RPMI7951 (cell line): ENCODE data around the gene RUSC2. TPM values are rescaled to one million over a fixed set of nuclear protein-coding genes. Genes with fewer than 3 reads are reported as not detected.
"Not testable (repeated sequence)": the region's sequence is repeated elsewhere in the genome, so short reads cannot be mapped to it uniquely, and the experiment has no call there.

ENCODE experiments used
- DNase-seq: peaks from one replicate; pipeline ENCODE4 v3.0.0-alpha.2; 2012; ENCODE audit warnings: low read depth
- total RNA-seq: library from RNA; depleted of rRNA; stranded (reverse); fragments of >200 nt; shearing (Covaris generic); gene quantifications from 2 replicates; pipeline ENCODE4 v1.2.3, GENCODE V29; 2014; rRNA removed

RUSC2 gene
- total RNA-seq, 1 experiment from 2014 or later, result 6.4 TPM

DNA sequence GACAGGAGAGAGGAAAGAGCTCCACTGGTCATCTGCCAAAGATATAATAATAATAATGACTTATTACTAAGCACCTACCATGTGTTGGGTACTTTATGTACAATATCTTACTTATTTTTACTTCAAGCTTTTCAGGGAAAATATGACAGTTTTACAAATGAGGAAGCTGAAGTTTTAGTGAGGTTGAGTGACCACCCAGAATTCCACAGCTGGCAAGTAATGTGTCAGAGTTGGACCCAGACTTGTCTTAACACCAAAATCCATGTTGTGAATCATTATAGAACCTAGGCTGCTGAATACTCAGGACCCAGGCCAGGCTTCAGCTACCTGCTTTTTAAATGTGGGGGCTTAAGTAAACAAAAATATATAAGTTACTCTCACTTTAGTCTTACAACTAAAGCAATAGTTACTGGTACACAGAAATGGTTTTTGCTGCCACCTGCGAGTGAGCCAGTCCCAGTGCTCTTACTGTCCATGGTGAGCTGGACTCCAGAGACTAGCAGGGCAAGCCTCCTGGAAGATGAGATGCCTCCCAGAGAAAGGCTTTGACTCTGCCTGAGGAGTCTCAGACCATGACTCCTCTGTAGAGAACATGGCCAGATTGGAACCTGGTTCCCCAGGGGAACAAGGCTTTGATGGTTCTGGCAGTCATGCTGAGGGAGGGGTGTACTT, 29.9 kb downstream of the RUSC2 start:
- DNase-seq, result peak; percentile 22

DNA sequence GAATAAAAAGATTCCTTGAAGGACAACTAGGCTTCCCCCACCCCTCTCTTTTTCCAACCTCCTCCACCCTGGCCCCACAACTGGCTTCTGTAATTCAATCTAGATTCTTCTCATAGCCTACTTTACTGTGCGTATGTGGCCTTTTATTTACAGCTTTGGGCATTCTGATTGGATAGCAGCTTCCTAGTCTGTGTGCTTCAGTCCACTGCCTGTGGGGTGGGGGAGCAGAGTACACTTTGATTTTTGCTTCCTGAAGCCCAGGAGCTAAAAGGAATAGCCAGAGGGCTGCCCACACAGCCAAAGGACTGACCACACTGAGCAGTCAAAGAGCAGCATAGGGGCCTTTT, 30.4 kb downstream of the RUSC2 start:
- peak; percentile 44 for DNase-seq

DNA sequence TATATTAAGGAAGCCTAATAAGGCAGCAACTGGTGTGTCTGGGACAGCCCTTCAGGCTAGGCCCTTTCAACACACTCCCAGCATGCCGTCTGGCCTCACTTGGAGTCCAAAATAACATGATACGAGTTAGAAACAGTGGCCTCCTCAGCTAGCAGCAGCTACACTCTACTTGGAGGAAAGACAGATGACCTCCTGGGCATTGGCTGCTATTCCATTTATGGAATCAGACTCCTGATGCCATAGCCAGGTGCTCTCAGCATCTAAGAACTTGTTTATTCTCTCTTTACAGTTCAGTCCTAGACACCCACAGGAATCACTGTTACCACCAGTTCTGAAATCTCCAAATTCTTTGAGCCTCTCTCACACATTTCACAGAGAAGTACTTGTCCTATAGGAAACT, 31.8 kb downstream of the RUSC2 start:
- DNase-seq, result peak; percentile 14

DNA sequence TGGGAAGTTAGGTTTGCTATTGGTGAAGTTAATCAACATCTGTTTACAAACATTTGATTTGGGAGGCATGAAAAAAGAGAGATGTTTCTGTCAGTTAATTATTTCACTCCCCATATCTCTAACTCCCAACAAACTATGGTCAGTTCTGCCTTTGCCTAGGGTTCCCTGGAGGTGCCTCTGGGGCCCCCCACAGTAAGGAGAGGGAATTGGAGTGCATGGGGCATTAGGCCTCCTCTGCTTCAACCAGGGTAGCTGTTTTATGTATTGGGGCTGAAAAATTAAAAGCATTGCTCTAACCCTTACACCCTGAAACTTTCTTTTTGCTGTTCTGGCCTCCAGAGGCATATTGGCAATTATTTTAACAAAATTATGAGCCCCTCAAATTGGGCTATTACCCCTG, 32.3 kb downstream of the RUSC2 start:
- no peak for DNase-seq

DNA sequence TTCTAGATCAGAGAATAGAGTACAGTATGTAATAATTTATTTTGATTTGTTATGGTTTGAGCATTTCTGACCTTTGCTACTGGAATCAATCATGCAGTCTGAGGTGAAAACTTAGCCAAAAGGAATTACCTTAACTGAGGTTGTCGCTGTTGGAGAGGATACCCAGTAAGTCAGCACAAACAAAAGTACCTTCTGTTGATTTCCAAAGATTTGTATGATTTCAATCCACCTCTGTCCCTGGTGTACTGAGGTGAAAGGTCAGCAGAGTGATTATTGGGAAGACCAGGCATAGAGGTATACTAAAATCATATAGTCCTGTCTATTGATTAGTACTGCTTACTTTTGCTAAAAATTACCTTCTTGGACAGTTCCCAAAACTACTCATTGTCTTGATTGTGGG, 32.8 kb downstream of the RUSC2 start:
- no peak for DNase-seq

DNA sequence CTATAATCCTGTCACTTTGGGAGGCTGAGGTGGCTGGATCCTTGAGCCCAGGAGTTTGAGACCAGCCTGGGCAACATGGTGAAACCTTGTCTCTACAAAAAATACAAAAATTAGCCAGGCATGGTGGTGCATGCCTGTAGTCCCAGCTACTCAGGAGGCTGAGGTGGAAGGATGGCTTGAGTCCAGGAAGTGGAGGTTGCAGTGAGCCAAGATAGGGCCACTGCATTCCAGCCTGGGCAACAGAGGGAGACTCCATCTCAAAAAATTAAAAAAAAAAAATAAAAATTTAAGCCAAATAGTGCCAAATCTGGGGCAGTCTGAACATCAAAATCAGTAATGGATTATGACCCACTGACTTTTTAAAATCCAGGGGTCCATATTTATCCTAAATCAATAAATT, 33.6 kb downstream of the RUSC2 start:
- DNase-seq, result not testable (repeated sequence)

DNA sequence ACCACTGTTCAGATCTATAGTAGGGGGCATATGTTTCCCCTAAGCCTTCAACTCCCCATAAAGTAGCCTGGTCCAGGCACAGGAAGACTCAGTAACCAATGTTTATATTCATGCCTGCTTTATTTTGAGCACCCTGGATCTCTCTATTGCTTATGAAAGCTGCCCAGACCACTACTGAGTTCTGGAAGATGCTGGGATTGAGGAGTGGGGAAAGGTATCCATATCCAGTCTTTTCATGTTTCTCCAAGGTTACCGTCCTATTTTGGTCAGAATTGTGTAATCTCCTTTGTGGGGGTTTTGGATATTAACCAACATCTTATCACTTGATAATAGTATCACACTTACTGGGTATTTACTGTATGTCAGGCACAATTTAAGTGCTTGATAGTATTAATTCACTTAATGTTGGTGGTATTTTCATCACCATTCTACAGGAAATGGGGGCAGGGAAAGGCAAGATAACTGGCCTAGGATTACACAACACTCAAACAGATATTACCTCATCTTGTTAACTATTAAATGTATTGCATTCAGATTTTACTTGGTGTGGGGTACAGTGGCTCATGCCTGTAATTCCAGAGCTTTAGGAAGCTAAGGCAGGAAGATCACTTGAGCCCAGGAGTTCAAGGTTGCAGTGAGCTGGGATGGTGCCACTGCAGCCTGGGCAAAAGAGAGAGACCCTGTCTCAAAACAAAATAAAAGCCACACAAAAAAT, 36.3 kb downstream of the RUSC2 start:
- no peak for DNase-seq

DNA sequence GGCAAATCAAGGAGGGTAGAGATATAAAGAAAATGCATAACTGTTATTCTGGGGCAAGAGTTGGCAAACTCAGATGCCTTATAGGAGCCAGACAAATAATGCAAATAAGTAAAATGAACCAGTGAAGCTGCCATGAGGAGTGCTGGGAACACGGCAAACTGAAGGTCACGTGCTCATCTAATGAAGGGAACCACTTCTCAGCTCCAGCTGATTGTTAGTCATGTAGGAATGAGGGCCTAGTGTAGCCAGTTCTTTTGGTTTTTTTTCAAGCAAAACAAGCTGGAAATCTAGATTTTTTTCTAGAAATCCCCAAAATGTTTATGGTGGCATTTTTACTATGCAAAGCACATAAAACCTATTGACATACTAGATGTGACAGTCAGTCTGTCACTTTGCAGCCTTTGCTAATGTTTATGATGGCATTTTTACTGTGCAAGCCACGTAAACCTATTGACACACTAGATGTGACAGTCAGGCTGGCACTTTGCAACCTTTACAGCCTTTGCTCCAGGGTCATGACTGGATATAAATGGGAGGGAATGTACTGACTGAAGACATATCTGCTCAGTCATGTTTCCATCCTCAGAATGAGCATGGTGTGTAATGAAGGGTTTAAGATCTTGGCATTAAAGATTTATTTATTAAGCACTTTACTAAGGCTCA, 39.4 kb downstream of the RUSC2 start:
- no peak for DNase-seq

DNA sequence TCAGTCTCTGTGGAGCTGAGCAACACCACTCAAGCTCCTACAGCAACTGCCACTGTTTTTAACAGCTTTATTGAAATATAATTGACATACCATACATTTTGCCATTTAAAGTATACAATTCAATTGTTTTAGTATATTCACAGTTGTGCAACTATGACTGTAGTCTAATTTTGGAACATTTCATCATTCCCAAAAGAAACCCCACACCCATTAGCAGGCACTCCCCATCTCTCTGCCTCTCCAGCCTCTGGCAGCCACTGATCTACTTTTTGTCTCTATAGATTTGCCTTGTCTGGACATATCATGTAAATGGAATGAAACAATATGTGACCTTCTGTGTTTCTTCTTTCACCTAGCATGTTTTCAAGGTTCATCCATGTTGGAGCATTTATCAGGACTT, 43.5 kb downstream of the RUSC2 start:
- DNase-seq, result no peak

DNA sequence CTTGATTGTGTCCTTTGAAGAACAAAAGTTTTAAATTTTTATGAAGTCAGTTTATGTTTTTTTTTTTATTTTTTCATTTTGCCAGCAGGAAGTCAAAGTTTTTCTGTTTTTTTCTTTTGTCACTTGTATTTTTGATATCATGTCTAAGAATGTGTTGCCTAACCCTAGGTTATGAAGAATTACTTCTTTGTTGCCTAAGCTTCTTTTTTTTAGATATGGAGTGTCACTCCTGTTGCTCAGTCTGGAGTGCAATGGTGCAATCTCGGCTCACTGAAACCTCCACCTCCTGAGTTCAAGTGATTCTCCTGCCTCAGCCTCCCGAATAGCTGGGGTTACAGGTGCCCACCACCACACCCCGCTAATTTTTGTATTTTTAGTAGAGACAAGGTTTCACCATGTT, 45.0 kb downstream of the RUSC2 start:
- not testable (repeated sequence) for DNase-seq

DNA sequence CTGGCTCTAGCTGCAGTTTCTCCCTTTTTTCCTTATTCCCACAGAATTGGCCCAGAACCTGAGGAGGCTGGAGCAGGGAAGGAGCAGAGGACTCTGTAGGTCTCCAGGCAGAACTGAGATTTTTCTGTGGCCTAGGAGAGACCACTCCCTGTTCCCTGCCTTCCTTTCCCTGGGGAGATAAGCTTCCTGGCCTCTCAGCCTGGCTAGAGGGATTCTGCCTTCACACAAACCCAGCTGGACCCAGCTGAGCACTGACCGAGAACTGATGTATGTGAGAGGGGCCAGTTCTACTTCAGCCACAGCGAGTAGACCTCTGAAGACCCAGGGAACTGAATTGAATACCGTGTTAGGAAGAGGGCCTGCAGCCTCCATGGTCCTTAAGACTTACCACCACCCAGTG, 48.0 kb downstream of the RUSC2 start:
- no peak for DNase-seq

DNA sequence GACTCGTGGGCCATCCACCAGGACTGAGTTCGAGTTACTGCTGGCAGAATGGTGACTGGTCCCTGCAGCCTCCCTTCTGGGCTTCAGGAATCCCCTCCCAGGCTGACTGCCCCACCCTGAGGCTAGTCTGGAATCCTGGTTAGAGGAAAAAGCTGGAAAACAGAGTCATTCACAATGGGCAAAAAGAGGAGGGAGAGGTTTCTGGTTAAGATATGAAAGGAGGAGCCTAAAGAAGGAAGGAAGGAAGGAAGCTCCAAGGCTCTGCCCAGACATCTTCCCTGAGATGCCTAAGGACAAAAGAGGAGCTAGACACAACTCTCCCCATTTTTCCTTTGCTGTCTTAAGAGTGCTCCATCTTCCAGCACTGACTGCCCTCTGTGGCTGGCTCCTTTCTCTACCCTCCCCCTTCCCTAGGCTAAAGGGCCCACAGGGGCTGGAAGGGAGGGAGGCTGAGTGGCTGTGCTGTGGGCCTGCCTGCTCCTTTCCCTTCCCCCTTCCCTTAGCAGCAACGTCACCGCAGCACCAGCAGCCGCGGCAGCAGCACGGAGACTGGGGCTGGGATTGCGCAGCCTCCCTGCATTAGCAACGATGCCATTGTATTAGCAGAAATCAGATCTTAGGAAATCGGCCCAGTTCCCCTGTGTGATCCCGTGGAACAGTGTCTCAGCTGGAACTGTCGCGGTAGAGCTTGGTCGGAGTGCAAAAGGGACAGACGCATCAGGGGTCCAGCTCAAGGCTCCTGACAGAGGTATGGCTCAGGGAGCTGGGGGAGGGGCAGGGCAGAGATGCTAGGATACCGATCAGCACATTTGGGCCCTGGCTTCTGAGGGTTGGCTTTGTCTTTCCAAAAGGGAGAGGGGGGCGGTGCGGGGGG, 48.7 kb downstream of the RUSC2 start:
- peak; percentile 63 for DNase-seq

Other genes starting within 250 kb of the RUSC2 start
- gene TESK1, start 115.2 kb downstream of the RUSC2 start, total RNA-seq, result 4.0 and 5.5 TPM in 2 replicates
- 0.10 and 0.12 TPM in 2 replicates for gene CD72, start 128.3 kb downstream of the RUSC2 start, total RNA-seq
- gene SIT1, start 160.8 kb downstream of the RUSC2 start, total RNA-seq, result not detected in 2 replicates
- 19,023 and 39,221 TPM in 2 replicates for gene RMRP, start 167.9 kb downstream of the RUSC2 start, total RNA-seq
- 18.1 and 32.5 TPM in 2 replicates for gene CCDC107, start 168.2 kb downstream of the RUSC2 start, total RNA-seq
- 7.6 and 14.2 TPM in 2 replicates for gene ARHGEF39, start 175.1 kb downstream of the RUSC2 start, total RNA-seq
- 73.8 and 82.4 TPM in 2 replicates for gene CA9, start 183.8 kb downstream of the RUSC2 start, total RNA-seq
- gene TPM2, start 199.8 kb downstream of the RUSC2 start, total RNA-seq, result 146 and 206 TPM in 2 replicates
- 117 and 137 TPM in 2 replicates for gene TLN1, start 242.1 kb downstream of the RUSC2 start, total RNA-seq
- 68.4 and 83.2 TPM in 2 replicates for gene CREB3, start 242.6 kb downstream of the RUSC2 start, total RNA-seq